ENCODE data around the gene HNRNPL.

DNA sequence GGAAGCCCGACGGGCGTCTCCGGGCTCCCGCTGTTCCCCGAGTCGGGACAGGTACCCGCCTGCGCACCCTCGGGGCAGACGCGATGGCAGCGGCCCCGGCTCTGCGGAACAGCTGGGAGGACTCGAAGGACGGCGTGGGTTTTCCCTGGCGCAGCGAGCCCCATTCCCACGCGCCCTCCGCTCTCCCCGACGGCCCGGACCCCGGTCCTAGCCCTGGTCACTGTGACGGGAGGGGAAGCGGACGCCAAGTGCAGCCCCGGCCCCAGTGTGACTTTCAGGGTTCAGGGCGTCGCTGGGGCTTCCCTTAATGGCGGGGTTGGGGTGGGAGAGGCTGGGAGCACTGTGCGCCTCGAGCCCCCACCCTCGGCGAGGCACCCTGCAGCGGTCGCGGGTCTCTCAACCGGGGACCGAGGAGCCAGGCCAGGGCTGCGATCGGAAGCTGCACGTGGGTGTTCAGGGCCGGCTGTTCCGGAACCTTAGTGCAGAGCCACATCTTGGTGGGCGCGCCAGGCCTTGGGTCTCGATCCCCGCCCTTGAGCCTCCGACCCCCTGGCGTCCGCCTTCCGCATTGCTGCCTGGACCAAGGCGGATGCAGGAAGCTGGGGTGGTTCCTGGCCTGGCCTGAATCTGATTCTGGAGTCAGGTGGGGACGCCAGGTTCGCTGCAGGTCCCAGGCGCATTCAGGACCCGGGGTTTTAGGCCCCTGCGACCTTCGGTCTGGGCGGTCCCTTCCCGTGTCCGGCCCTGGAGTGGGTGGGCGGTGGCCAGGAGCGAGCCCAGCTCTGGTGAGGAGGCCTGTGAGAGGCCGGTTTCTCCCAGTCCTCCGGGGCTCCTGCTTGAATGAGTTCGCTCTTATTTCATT, 57.3 kb downstream of the HNRNPL start:
- TF ChIP-seq, protein P1, sequence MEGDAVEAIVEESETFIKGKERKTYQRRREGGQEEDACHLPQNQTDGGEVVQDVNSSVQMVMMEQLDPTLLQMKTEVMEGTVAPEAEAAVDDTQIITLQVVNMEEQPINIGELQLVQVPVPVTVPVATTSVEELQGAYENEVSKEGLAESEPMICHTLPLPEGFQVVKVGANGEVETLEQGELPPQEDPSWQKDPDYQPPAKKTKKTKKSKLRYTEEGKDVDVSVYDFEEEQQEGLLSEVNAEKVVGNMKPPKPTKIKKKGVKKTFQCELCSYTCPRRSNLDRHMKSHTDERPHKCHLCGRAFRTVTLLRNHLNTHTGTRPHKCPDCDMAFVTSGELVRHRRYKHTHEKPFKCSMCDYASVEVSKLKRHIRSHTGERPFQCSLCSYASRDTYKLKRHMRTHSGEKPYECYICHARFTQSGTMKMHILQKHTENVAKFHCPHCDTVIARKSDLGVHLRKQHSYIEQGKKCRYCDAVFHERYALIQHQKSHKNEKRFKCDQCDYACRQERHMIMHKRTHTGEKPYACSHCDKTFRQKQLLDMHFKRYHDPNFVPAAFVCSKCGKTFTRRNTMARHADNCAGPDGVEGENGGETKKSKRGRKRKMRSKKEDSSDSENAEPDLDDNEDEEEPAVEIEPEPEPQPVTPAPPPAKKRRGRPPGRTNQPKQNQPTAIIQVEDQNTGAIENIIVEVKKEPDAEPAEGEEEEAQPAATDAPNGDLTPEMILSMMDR (conservative IDR thresholded peaks at IDR 0.05; ENCODE audit: low read length) = no peak
- no peak for TF ChIP-seq EZH2phosphoT487 (IDR thresholded peaks at IDR 0.05; ENCODE audit: borderline replicate concordance)

Measured in Loucy (cell line).